NCI-H510A (cell line): ENCODE measurements around the gene TNFRSF18.
"Not testable (repeated sequence)": the region's sequence is repeated elsewhere in the genome, so short reads cannot be mapped to it uniquely, and the experiment has no call there.

Experiments
- DNase-seq: peaks from one replicate; lab custom pipeline; 2025; lab: John Stamatoyannopoulos, UW

Gene TNFRSF18

GRCh38 chr1:1206376-1206965 is at the start of gene TNFRSF18:
Gene TNFRSF18, minus strand, starts transcription at chr1:1206592. Its CDS starts 21 bp downstream, at chr1:1206571.
- DNase-seq: peak; percentile 97

GRCh38 chr1:1255611-1256010 is 49.2 kb upstream of the TNFRSF18 start:
- no peak for DNase-seq

GRCh38 chr1:1255078-1255477 is 48.7 kb upstream of the TNFRSF18 start:
- no peak for DNase-seq

GRCh38 chr1:1254667-1254998 is 48.2 kb upstream of the TNFRSF18 start:
- no peak for DNase-seq

GRCh38 chr1:1253972-1254666 is 47.7 kb upstream of the TNFRSF18 start:
- DNase-seq: no peak

GRCh38 chr1:1253314-1253713 is 46.9 kb upstream of the TNFRSF18 start:
- no peak for DNase-seq

GRCh38 chr1:1250786-1251284 is 44.4 kb upstream of the TNFRSF18 start:
- DNase-seq: peak; percentile 97

- DNase-seq: not testable (repeated sequence)
Observed at GRCh38 chr1:1248009-1248913, 41.9 kb upstream of the TNFRSF18 start.

GRCh38 chr1:1247341-1247913 is 41.0 kb upstream of the TNFRSF18 start:
- no peak for DNase-seq

GRCh38 chr1:1246577-1247340 is 40.4 kb upstream of the TNFRSF18 start, which contains the start of gene C1QTNF12:
Gene C1QTNF12, minus strand, starts transcription at chr1:1246722. Its CDS starts 32 bp downstream, at chr1:1246690.
- DNase-seq: no peak

- DNase-seq: no peak
Observed at GRCh38 chr1:1245817-1246576, 39.6 kb upstream of the TNFRSF18 start.

- no peak for DNase-seq
Observed at GRCh38 chr1:1245178-1245816, 38.9 kb upstream of the TNFRSF18 start.

GRCh38 chr1:1244192-1244811 is 37.9 kb upstream of the TNFRSF18 start:
- DNase-seq: no peak

- no peak for DNase-seq
Observed at GRCh38 chr1:1243807-1244191, 37.4 kb upstream of the TNFRSF18 start.

- DNase-seq: no peak
Observed at GRCh38 chr1:1243266-1243660, 36.9 kb upstream of the TNFRSF18 start.

GRCh38 chr1:1242461-1243265 is 36.3 kb upstream of the TNFRSF18 start:
- no peak for DNase-seq

- DNase-seq: no peak
Observed at GRCh38 chr1:1241588-1242219, 35.3 kb upstream of the TNFRSF18 start.

GRCh38 chr1:1240822-1241587 is 34.6 kb upstream of the TNFRSF18 start:
- no peak for DNase-seq
